GM23338 (cell line): ENCODE measurements around the gene GRM5. TPM values are rescaled to one million over a fixed set of nuclear protein-coding genes. Genes with fewer than 3 reads are reported as not detected.
A peak's percentile ranks its signal among the peaks of the same experiment; 100 is the strongest.

Source experiments
- ATAC-seq: fragments of 200-7000 bp; cut with Tn5 transposase; 3 replicates; pipeline ENCODE4 v1.9.1; 2020
- DNase-seq: peaks from one replicate; pipeline ENCODE4 v3.0.0-alpha.2; 2015; ENCODE audit warnings: low spot score
- H2AFZ ChIP-seq: fragments of 200-600 bp; sonication (generic); 2 replicates; pipeline ENCODE4 v1.8.0; 2016; ENCODE audit warnings: antibody characterized with exemption, mild to moderate bottlenecking, moderate library complexity
- H3F3A ChIP-seq: fragments of 200-600 bp; sonication (generic); replicated peaks from 2 replicates; pipeline ENCODE4 v1.8.0; 2017; ENCODE audit warnings: antibody characterized with exemption, mixed run types, low read depth
- H3K27ac ChIP-seq: fragments of 200-600 bp; sonication (generic); 2 replicates; pipeline ENCODE4 v1.6.1; 2016; ENCODE audit warnings: low read depth
- H3K27me3 ChIP-seq: fragments of 200-600 bp; sonication (generic); 2 replicates; pipeline ENCODE4 v1.8.0; 2016; ENCODE audit warnings: mild to moderate bottlenecking, mixed run types, moderate library complexity; ENCODE audit not compliant: insufficient read depth
- H3K36me3 ChIP-seq: fragments of 200-600 bp; sonication (generic); 2 replicates; pipeline ENCODE4 v1.8.0; 2016; ENCODE audit warnings: mild to moderate bottlenecking; ENCODE audit not compliant: insufficient read depth
- H3K4me1 ChIP-seq: fragments of 200-600 bp; sonication (generic); 2 replicates; pipeline ENCODE4 v1.8.0; 2016; ENCODE audit warnings: mild to moderate bottlenecking, moderate library complexity; ENCODE audit not compliant: insufficient read depth
- H3K4me2 ChIP-seq: fragments of 200-600 bp; sonication (generic); 2 replicates; pipeline ENCODE4 v1.7.1; 2017; ENCODE audit warnings: mixed run types
- H3K4me3 ChIP-seq: fragments of 200-600 bp; sonication (generic); 2 replicates; pipeline ENCODE4 v1.6.1; 2016; ENCODE audit warnings: mixed run types
- H3K79me2 ChIP-seq: fragments of 200-600 bp; sonication (generic); replicated peaks from 2 replicates; pipeline ENCODE4 v1.8.0; 2017; ENCODE audit warnings: mild to moderate bottlenecking; ENCODE audit not compliant: insufficient read depth
- H3K9me2 ChIP-seq: fragments of 200-600 bp; sonication (generic); 2 replicates; pipeline ENCODE4 v1.8.0; 2017; ENCODE audit not compliant: insufficient read depth
- H4K20me1 ChIP-seq: fragments of 200-600 bp; sonication (generic); replicated peaks from 2 replicates; pipeline ENCODE4 v1.8.0; 2017; ENCODE audit warnings: mild to moderate bottlenecking; ENCODE audit not compliant: insufficient read depth
- H3K27ac Mint-ChIP-seq: 2 replicates; pipeline ENCODE4 v1.8.0; 2020; ENCODE audit warnings: inconsistent platforms, mild to moderate bottlenecking, moderate library complexity, mixed read lengths
- H3K27me3 Mint-ChIP-seq: 3 replicates; pipeline ENCODE4 v1.8.0; 2022; ENCODE audit warnings: low read depth, mild to moderate bottlenecking, moderate library complexity, mixed read lengths, inconsistent platforms; ENCODE audit not compliant: insufficient read depth, poor library complexity
- H3K36me3 Mint-ChIP-seq: 3 replicates; pipeline ENCODE4 v1.8.0; 2021; ENCODE audit warnings: low read depth, mild to moderate bottlenecking, inconsistent platforms, moderate library complexity, mixed read lengths
- H3K4me1 Mint-ChIP-seq: 3 replicates; pipeline ENCODE4 v1.8.0; 2020; ENCODE audit warnings: mild to moderate bottlenecking, inconsistent platforms, mixed read lengths
- H3K4me3 Mint-ChIP-seq: 3 replicates; pipeline ENCODE4 v1.8.0; 2021; ENCODE audit warnings: moderate library complexity, mild to moderate bottlenecking, inconsistent platforms, mixed read lengths
- H3K9me3 Mint-ChIP-seq: 3 replicates; pipeline ENCODE4 v1.8.0; 2020; ENCODE audit warnings: moderate library complexity, mild to moderate bottlenecking, inconsistent platforms, mixed read lengths
- CTCF ChIP-seq, 2 experiments: fragments of 200-600 bp in 1 of 2; sonication (generic) in 1 of 2; conservative IDR thresholded peaks; 2 replicates each; pipeline versions ENCODE4 v1.5.1 to v1.6.1; 2016 to 2017; ENCODE audit warnings: antibody characterized with exemption in 2 of 2, low read depth in 2 of 2, mild to moderate bottlenecking in 2 of 2, moderate library complexity in 1 of 2
- ETS1 ChIP-seq: IDR thresholded peaks from 2 replicates; pipeline ENCODE4 v1.6.1; 2016; ENCODE audit warnings: antibody characterized with exemption
- JUNB ChIP-seq: IDR thresholded peaks from one replicate; pipeline ENCODE4 v1.6.1; 2016; ENCODE audit warnings: antibody characterized with exemption; ENCODE audit not compliant: unreplicated experiment
- NANOG ChIP-seq: IDR thresholded peaks from 2 replicates; pipeline ENCODE4 v1.6.1; 2016; ENCODE audit warnings: antibody characterized with exemption, borderline replicate concordance
- POLR2AphosphoS5 ChIP-seq: IDR thresholded peaks from 2 replicates; pipeline ENCODE4 v1.6.1; 2016; ENCODE audit warnings: antibody characterized with exemption, low read depth
- REST ChIP-seq: IDR thresholded peaks from one replicate; pipeline ENCODE4 v1.6.1; 2018; ENCODE audit warnings: antibody characterized with exemption; ENCODE audit not compliant: unreplicated experiment
- ZNF114 ChIP-seq: fragments of 250-450 bp; sonication (Bioruptor Pico); IDR thresholded peaks from 2 replicates; pipeline ENCODE4 v1.5.0; 2020; ENCODE audit warnings: mild to moderate bottlenecking, moderate library complexity
- ZNF331 ChIP-seq: fragments of 250-450 bp; sonication (Bioruptor Pico); IDR thresholded peaks from 2 replicates; pipeline ENCODE4 v1.5.0; 2020; ENCODE audit warnings: low read depth, mild to moderate bottlenecking, moderate library complexity
- ZNF462 ChIP-seq: fragments of 250-450 bp; sonication (Bioruptor Pico); IDR thresholded peaks from 2 replicates; pipeline ENCODE4 v1.5.0; 2020; ENCODE audit warnings: mild to moderate bottlenecking, moderate library complexity
- polyA plus RNA-seq: library from polyadenylated mRNA; unstranded; fragments of >200 nt; fragmentation: Nextera tagmentation; extraction: Ambion mirVana; gene quantifications from 2 replicates; pipeline ENCODE4 v1.2.1, GENCODE V29; 2016
- total RNA-seq: library from RNA; depleted of rRNA; stranded (reverse); fragments of >200 nt; shearing (Covaris generic); gene quantifications from 2 replicates; pipeline ENCODE4 v1.2.3, GENCODE V29; 2014

Gene GRM5
- total and polyA plus RNA-seq, 2 experiments from 2014 or later, result 0.23 to 0.45 TPM

GRCh38 chr11:88478136-88478815 lies 587.5 kb downstream of the GRM5 start:
- Histone ChIP-seq H3K27me3 (no peaks in the 10 kb centered on the region), H3K4me1 (peaks cover 3% of the 10 kb centered on the region; the same call in 1 of the 2 replicates), H3F3A (no peaks in the 10 kb centered on the region), H3K79me2 (no peaks in the 10 kb centered on the region), H3K9me2 (peaks cover 10% of the 10 kb centered on the region; the same call in 1 of the 2 replicates), H2AFZ (peak overlapping the region; percentile 57; the same call in 1 of the 2 replicates), H4K20me1 (no peaks in the 10 kb centered on the region), H3K36me3 (no peaks in the 10 kb centered on the region), H3K4me3 (no peak overlapping the region), H3K27ac (no peak overlapping the region), H3K4me2 (no peak overlapping the region)
- TF ChIP-seq ZNF462 (CRISPR knock-in tag), result no peak
- TF ChIP-seq POLR2AphosphoS5, result no peak
- no peak for TF ChIP-seq ZNF331 (CRISPR knock-in tag)
- no peak for TF ChIP-seq ETS1
- no peak for TF ChIP-seq JUNB
- no peak for TF ChIP-seq NANOG
- no peak for TF ChIP-seq ZNF114 (CRISPR knock-in tag)
- TF ChIP-seq REST, result no peak
- TF ChIP-seq CTCF (conservative IDR thresholded peaks at IDR 0.05; ENCODE audit: low read depth in 2 of 2), result no peak
- no peak overlapping the region for H3K4me3 Mint-ChIP-seq
- H3K9me3 Mint-ChIP-seq, result no peaks in the 10 kb centered on the region
- no peaks in the 10 kb centered on the region for H3K27me3 Mint-ChIP-seq
- ATAC-seq, result no peak
- H3K27ac Mint-ChIP-seq, result no peak overlapping the region
- DNase-seq, result no peak
- peaks cover 2% of the 10 kb centered on the region; the same call in 1 of the 3 replicates for H3K4me1 Mint-ChIP-seq
- no peaks in the 10 kb centered on the region for H3K36me3 Mint-ChIP-seq
